ENCODE measurements around the gene SNX9.
"Not testable (repeated sequence)": the region's sequence is repeated elsewhere in the genome, so short reads cannot be mapped to it uniquely, and the experiment has no call there.

Gene SNX9

DNA sequence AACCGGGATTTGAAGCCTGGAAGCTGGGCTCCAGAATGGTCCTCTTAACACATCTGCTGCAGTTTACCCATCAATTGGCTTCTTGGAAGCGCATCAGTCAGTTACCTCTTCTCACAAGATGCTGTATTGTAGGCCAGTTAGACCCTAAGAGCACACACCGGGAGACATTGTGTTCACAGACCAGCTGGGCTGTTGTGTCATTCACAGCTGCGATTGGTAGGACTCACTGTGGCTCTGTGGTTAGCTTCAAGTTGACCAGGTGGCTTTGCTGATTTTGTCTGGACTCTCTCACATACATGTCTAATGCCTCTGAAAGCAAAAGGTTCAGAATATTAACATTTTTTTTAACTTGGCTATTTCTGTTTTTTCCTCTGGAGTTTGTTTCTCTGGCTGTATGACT is 64.8 kb downstream of the SNX9 start:
- no peak for ATAC-seq

- ATAC-seq = no peak
Measured at GRCh38 chr6:157891544-157892362, 68.7 kb downstream of the SNX9 start.

DNA sequence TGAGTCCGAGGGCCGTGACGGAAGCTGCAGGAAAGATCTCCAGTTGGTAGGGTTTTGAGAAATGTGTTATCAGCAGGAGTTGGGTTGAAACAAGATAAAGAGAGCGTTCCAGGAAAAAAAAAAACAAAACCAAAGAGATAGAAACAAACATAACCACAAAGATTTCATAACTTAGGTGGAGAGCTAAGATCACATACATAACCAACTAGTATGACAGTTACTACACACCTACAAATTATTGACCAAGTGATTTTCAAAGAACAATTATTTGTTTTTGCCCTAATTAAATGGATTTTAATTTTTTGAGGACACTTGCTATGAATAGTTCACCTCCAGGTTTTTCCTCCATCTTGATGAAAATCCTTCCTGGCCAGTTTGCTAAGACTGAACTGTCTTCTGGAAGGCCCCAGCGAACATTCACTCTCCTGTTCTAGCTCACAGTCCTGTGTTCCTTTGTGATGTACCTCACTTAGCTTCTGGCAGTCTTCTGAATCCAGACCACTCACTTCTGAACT is 69.4 kb downstream of the SNX9 start:
- no peak for ATAC-seq

DNA sequence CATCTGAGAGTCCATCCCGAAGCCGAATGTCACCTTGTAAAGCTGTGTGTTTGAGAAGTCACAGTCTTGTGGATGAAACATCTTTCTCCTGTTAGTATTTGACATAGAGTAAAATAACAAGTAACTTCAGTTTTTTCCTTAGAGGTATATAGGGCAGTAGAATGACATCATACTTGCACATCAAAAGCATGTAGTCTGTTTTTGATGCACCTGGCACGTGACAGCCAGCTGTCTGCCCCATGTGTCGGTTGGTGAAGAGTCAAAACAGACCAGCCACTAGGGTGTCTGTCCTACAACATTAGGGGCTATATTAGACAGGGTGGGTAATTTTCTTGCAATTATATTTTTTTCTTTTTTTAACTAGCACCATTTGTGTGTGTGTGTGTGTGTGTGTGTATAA is 70.2 kb downstream of the SNX9 start:
- ATAC-seq = peak; percentile 69 to 89

GRCh38 chr6:157895585-157895984 is 72.5 kb downstream of the SNX9 start:
- no peak for ATAC-seq

- ATAC-seq = no peak
Measured at GRCh38 chr6:157896932-157897331, 73.9 kb downstream of the SNX9 start.

DNA sequence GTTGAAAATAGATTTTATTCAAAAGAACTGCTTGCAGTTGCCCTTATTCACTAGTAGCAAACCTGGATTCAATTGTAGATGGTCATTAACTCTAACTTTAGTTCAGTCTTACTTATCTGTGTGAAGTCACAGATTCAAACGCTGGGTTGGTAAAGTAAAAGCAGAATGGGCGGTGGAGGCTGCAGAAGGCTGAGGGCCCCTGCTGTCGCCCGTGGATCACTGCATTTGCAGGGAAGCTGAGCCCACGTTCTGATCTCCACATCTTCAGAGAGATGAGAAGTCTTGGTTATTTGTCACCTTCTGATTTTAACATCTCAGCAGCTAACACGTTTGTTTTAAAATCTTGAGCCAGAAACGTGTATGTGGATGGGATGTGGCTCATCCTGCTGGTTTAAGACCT is 75.1 kb downstream of the SNX9 start:
- ATAC-seq = no peak

DNA sequence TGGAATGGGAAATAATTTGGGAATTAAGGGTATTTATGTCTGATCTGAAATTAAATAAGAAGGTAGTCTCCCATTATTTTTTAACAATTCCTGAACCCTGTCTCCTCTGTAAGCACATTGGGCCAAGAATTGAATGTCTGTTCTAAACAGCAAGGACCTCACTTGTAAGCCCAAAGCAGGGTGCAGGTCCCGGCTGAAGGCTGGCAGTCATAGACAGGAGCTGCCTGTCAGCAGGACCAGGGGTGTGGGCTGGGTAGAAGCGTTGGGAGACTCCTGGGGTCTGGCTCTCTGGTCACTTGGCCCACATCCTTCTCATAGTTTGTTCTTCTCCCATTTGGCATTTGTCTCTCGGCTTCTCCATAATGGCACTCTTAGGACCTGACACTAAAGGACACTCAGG is 75.6 kb downstream of the SNX9 start:
- no peak for ATAC-seq

- ATAC-seq = not testable (repeated sequence)
Measured at GRCh38 chr6:157900262-157900661, 77.2 kb downstream of the SNX9 start.

DNA sequence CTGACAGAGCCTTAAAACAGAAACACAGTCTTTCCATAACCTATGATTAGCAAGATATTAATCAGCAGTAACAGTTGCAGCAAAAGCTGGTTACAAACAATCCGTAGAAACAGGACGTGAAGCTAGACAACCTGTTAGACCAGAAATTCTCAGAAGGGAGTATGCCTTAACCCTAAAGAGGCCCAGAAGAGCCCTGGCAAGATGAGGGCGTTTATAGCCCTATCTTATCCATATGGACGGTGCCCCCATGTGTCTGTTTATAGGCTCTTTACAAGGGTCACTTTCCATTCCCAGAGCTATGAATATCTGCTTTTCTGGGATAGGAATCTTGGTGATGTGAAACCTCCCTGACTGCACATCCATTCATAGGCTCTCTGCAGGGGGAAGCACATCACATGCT is 77.7 kb downstream of the SNX9 start:
- ATAC-seq = not testable (repeated sequence)

DNA sequence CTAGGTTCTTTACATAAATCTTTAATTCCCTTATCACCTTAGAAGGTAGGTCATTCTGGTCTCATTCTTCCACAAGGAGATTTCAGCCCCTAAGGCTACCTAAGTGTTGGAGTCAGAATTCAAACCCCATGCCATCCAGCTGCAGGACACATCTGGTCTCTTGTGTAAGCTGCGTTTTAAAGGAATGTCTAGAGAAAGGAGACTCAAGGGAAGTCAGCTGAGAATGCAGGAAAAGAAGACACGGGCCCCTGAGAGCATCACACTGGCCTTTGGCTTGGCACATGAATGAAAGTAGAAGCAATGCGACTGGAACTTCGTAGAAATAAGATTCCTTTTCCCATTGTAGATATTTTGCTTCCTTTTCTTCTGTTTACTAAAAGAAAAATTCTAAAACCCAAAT is 82.0 kb downstream of the SNX9 start:
- ATAC-seq = no peak

GRCh38 chr6:157905590-157906342 is 82.7 kb downstream of the SNX9 start:
- no peak for ATAC-seq

DNA sequence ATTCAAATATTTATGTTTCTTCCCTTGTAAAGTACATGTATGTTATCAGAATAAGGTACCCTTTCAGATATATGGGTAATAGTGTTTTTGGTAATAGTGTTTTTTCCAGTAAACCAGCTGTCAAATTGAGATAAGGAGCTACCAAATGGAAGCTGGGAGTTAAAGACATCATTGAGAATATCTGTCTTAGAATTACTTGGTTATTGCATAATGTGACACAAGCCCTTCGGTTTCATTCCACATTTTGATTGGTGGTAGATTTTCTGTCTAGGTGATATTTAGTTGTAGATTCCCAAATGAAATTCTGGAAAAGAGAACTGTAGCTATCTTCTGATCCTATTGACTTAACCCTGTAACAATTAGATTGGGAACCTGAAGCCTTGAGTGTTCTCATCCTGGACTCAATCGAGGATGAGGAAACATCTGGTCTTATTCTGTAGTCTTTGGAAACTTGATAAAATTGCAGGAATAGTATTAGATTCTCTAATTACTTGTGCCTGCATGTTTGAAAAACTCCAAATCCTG is 83.6 kb downstream of the SNX9 start:
- no peak for ATAC-seq

DNA sequence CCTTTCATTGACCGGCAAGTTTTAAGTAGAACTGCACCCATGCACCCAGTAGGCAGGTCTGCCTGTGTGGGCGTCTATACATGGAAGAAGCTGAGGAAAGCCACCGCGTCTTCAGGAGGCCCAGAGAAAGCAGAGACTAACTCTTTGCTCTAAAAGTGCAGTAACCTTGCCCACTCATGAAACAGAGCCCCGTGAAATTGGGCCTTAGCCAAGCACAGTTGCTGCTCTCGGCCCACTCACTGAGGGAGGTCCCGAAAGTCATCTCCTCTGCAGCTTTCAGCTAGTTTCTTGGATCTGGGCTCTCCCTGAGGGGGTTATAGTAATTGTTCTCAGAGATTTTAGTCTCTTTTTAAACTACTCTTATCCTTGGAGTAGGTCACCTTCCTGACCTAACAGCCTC is 84.6 kb downstream of the SNX9 start:
- no peak for ATAC-seq

GRCh38 chr6:157908369-157909281 is 85.6 kb downstream of the SNX9 start:
- peak in 1 of 2 donors; percentile 28 for ATAC-seq

DNA sequence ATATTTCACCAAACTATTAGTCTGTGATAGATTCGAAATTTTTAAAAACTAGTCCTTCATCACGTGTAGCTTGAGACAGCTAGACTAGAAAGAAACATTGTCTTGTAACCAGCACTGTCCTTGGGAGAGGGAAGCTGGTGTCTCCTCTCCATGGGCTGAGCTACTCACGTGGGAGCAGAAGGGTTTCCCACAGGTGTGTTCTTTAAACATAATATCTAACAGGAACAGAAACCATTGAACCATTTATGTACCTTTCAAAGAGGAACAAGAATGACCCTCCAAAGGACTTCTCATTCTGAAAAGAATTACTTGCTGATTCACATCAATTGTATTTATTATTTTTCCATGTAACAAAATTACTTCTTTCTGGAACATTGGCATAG is 86.2 kb downstream of the SNX9 start:
- ATAC-seq = no peak

GRCh38 chr6:157911278-157911677 is 88.2 kb downstream of the SNX9 start:
- no peak for ATAC-seq

GRCh38 chr6:157911786-157912185 is 88.7 kb downstream of the SNX9 start:
- ATAC-seq = no peak

GRCh38 chr6:157912326-157912725 is 89.3 kb downstream of the SNX9 start:
- ATAC-seq = no peak

GRCh38 chr6:157921685-157922367 is 98.8 kb downstream of the SNX9 start:
- ATAC-seq = no peak

DNA sequence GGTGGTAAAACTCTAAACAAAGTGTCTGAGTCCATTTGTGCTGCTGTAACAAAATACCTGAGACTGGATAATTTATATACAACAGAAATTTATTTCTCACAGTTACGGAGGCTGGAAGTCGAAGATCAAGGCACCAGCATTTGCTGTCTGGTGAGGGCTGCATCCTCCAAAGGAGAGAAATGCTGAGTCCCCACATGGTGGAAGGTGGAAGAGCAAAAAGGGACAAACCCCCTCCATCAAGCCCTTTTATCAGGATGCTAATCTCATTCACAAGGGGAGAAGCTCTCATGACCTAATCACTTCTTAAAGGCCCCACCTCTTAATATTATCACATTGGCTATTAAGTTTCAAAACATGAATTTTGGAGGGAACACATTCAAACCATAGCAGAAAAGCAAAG is 102.7 kb downstream of the SNX9 start:
- ATAC-seq = no peak

DNA sequence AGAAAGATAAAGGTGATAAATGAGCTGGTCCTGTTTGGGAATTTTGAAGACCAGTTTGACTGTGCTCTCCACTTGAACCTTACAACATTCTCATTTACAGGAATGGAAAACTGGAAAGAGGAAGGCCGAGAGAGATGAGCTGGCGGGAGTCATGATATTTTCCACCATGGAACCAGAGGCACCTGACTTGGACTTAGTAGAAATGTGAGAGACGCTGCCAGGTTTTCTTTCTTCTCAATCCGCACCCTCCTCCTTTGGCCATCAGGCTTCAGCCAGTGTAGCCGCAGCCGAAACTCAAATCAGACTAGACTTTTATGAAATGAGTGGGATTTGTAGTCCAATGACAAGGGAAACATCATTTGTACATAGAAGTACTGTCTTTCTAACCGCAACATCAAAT is 104.0 kb downstream of the SNX9 start:
- ATAC-seq = no peak
